ENCODE results near the gene CD300H. TPM values are rescaled to one million over a fixed set of nuclear protein-coding genes. Genes with fewer than 3 reads are reported as not detected.

Gene CD300H
- total RNA-seq, 1 experiment from 2014 or later: not detected

GRCh38 chr17:74616696-74617095, 49.4 kb upstream of the CD300H start:
- Histone ChIP-seq H3K4me3 (replicated peaks in 1 of 2; ENCODE audit: low read depth in 1 of 2, low read length in 2 of 2) (no peak overlapping the region), H3K27me3 (ENCODE audit: insufficient read depth, low read length) (peaks cover 86% of the 10 kb centered on the region), H3K27ac (ENCODE audit: low read depth, low read length) (no peak overlapping the region), H3K9me2 (ENCODE audit: insufficient read depth) (no peaks in the 10 kb centered on the region), H3K9me3 (ENCODE audit: control insufficient read depth in 1 of 2, insufficient read depth in 1 of 2, low read depth in 1 of 2, low read length in 2 of 2) (no peaks in the 10 kb centered on the region), H4K20me1 (ENCODE audit: insufficient read depth) (no peaks in the 10 kb centered on the region), H3K9ac (ENCODE audit: low read length) (no peak overlapping the region), H2AFZ (ENCODE audit: low read depth, low read length, poor library complexity, severe bottlenecking) (no peak overlapping the region), H3K4me2 (ENCODE audit: low read length) (no peak overlapping the region), H3K4me1 (ENCODE audit: control insufficient read depth in 1 of 2, insufficient read depth in 2 of 2, low read length in 2 of 2) (no peaks in the 10 kb centered on the region), H3K79me2 (ENCODE audit: insufficient read depth, low read length) (no peaks in the 10 kb centered on the region), H3K36me3 (ENCODE audit: control insufficient read depth in 1 of 2, insufficient read depth in 2 of 2, low read length in 2 of 2) (no peaks in the 10 kb centered on the region)
- ChIA-PET RAD21 (ENCODE audit: low non-redundant PET in 1 of 2, low total read pairs in 2 of 2, uncharacterized antibody in 2 of 2, unreplicated experiment in 2 of 2) (no interaction called here), CTCF (no interaction called here), POLR2A (interaction anchor here (1.0 kb wide), 1 partner anchor 13 kb away, joined by 3 read pairs; no protein-coding TSS in a partner anchor)
- DNase-seq (ENCODE audit: low read depth, low spot score): no peak
- TF ChIP-seq ZNF274 (IDR thresholded peaks at IDR 0.05; ENCODE audit: low read depth, low read length) (no peak), SP1 (IDR thresholded peaks at IDR 0.05; ENCODE audit: low read depth) (no peak), EZH2 (IDR thresholded peaks at IDR 0.05) (no peak), RAD21 (IDR thresholded peaks at IDR 0.05; ENCODE audit: low read depth) (no peak), EGR1 (IDR thresholded peaks at IDR 0.05; ENCODE audit: low read depth) (no peak), CEBPB (IDR thresholded peaks at IDR 0.05; ENCODE audit: low read depth) (no peak), CTCF (IDR thresholded peaks at IDR 0.05 in 2 of 3, conservative IDR thresholded peaks at IDR 0.05 in 1 of 3; ENCODE audit: borderline replicate concordance in 1 of 3, insufficient read depth in 1 of 3, low read depth in 2 of 3, low read length in 2 of 3) (no peak)
- TF ChIP-seq, protein P1, sequence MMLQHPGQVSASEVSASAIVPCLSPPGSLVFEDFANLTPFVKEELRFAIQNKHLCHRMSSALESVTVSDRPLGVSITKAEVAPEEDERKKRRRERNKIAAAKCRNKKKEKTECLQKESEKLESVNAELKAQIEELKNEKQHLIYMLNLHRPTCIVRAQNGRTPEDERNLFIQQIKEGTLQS (IDR thresholded peaks at IDR 0.05): no peak
- TF ChIP-seq, protein P2, sequence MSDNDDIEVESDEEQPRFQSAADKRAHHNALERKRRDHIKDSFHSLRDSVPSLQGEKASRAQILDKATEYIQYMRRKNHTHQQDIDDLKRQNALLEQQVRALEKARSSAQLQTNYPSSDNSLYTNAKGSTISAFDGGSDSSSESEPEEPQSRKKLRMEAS (IDR thresholded peaks at IDR 0.05): no peak
- intact Hi-C loops (cut with micrococcal nuclease): no loop called here
- no TSS peak for BruUV-seq (replicated peaks)
- ATAC-seq: no peak

All from HCT116 (cell line).